ENCODE results near the gene BBOX1. TPM values are rescaled to one million over a fixed set of nuclear protein-coding genes. Genes with fewer than 3 reads are reported as not detected.

Gene BBOX1
- total RNA-seq, 1 donor: not detected

DNA sequence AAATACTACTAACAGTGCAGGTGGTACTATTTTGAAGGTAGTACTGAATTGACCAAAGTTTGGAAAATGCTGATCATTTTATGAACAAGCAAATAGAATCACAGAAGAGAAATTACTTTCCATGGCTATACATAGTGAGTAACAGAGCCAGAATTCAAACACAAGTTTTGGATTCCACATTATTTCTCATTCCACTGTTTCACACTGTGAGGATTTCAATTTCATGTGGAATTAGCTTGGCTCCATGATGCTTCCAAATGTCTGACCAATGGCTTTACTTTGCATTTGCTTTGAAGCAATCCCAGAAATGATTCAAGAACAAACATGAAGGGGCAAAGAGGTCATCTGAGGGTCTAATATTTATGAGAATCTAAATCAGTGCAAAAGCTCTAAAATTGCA, 98.1 kb downstream of the BBOX1 start:
- TF ChIP-seq, protein P1, sequence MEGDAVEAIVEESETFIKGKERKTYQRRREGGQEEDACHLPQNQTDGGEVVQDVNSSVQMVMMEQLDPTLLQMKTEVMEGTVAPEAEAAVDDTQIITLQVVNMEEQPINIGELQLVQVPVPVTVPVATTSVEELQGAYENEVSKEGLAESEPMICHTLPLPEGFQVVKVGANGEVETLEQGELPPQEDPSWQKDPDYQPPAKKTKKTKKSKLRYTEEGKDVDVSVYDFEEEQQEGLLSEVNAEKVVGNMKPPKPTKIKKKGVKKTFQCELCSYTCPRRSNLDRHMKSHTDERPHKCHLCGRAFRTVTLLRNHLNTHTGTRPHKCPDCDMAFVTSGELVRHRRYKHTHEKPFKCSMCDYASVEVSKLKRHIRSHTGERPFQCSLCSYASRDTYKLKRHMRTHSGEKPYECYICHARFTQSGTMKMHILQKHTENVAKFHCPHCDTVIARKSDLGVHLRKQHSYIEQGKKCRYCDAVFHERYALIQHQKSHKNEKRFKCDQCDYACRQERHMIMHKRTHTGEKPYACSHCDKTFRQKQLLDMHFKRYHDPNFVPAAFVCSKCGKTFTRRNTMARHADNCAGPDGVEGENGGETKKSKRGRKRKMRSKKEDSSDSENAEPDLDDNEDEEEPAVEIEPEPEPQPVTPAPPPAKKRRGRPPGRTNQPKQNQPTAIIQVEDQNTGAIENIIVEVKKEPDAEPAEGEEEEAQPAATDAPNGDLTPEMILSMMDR (IDR thresholded peaks at IDR 0.05; ENCODE audit: insufficient read depth, low read depth, low read length): no peak
- no peak overlapping the region for H3K4me3 ChIP-seq (ENCODE audit: low read depth, low read length)
- no peak for DNase-seq (ENCODE audit: low read depth)

GRCh38 chr11:27139742-27140367, 99.2 kb downstream of the BBOX1 start:
- TF ChIP-seq, protein P1 (IDR thresholded peaks at IDR 0.05; ENCODE audit: insufficient read depth, low read depth, low read length): no peak
- H3K4me3 ChIP-seq (ENCODE audit: low read depth, low read length): no peak overlapping the region
- DNase-seq (ENCODE audit: low read depth): peak; percentile 86

DNA sequence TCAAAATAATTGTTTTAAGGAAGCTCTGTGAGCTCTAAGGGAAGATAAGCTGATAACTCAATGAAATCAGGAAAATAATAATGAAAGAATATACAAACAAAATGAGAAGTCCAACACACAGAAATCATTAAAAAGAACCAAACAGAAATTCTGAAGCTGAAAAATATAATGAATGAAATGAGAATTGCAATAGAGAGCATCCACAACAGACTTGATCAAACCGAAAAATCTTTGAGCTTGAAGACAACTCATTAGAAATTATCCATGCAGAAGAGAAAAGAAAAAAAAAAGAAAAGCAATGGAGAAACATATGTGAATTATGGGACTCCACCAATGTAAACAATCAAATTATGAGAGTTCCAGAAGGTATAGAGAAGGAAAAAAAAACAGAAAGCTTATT, 101.0 kb downstream of the BBOX1 start:
- no peak overlapping the region for H3K4me3 ChIP-seq (ENCODE audit: low read depth, low read length)
- no peak for DNase-seq (ENCODE audit: low read depth)
- TF ChIP-seq, protein P1 (IDR thresholded peaks at IDR 0.05; ENCODE audit: insufficient read depth, low read depth, low read length): no peak

- TF ChIP-seq, protein P1 (IDR thresholded peaks at IDR 0.05; ENCODE audit: insufficient read depth, low read depth, low read length): no peak
- DNase-seq (ENCODE audit: low read depth): no peak
- H3K4me3 ChIP-seq (ENCODE audit: low read depth, low read length): no peak overlapping the region
Observed at GRCh38 chr11:27147916-27148315, 107.3 kb downstream of the BBOX1 start.

DNA sequence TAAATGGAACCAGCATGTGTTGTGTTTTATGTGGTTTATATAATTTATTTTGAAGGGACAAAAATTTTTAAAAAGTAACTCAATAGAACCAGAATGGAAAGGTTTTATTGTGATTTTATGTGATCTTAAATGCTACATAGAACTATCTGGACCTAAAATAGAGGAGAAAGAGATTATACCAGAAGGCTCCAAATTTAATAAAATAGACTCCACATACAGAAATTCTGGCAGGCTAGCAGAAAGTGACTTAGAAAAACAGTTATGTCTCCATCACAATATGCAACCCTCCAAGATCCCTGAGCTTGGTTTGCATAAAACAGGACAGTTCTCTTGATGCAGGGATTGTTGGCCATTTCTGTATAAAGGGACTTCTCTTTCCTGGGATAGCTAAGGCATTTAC, 107.9 kb downstream of the BBOX1 start:
- TF ChIP-seq, protein P1 (IDR thresholded peaks at IDR 0.05; ENCODE audit: insufficient read depth, low read depth, low read length): no peak
- no peak for DNase-seq (ENCODE audit: low read depth)
- no peak overlapping the region for H3K4me3 ChIP-seq (ENCODE audit: low read depth, low read length)

- TF ChIP-seq, protein P1 (IDR thresholded peaks at IDR 0.05; ENCODE audit: insufficient read depth, low read depth, low read length): no peak
- no peak overlapping the region for H3K4me3 ChIP-seq (ENCODE audit: low read depth, low read length)
- DNase-seq (ENCODE audit: low read depth): no peak
Observed at GRCh38 chr11:27150098-27150497, 109.5 kb downstream of the BBOX1 start.

- DNase-seq (ENCODE audit: low read depth): no peak
- TF ChIP-seq, protein P1 (IDR thresholded peaks at IDR 0.05; ENCODE audit: insufficient read depth, low read depth, low read length): no peak
- H3K4me3 ChIP-seq (ENCODE audit: low read depth, low read length): no peak overlapping the region
Observed at GRCh38 chr11:27153136-27153535, 112.5 kb downstream of the BBOX1 start.

Data from fibroblast of villous mesenchyme (primary cell).